Mononuclear cell (primary cell): ENCODE data around the gene PCDH9. TPM values are rescaled to one million over a fixed set of nuclear protein-coding genes. Genes with fewer than 3 reads are reported as not detected.

Source experiments
- H3K27me3 ChIP-seq: 2 replicates; pipeline ENCODE4 v1.6.0; 2011; ENCODE audit warnings: low read length, control low read depth; ENCODE audit not compliant: insufficient read depth
- H3K4me1 ChIP-seq: 2 replicates; pipeline ENCODE4 v1.5.1; 2011; ENCODE audit warnings: mild to moderate bottlenecking, low read length, control low read depth; ENCODE audit not compliant: insufficient read depth
- H3K4me3 ChIP-seq: 2 replicates; pipeline ENCODE4 v1.5.1; 2011; ENCODE audit warnings: mild to moderate bottlenecking, low read length, moderate library complexity
- H3K9me3 ChIP-seq: 2 replicates; pipeline ENCODE4 v1.5.1; 2011; ENCODE audit warnings: low read depth, mild to moderate bottlenecking, control low read depth, low read length
- total RNA-seq: library from RNA; depleted of rRNA; stranded (reverse); fragments of >200 nt; gene quantifications from one replicate; pipeline ENCODE4 v1.2.3, GENCODE V29; 2012

PCDH9 gene
- total RNA-seq, 1 donor, result 1.5 TPM

- peaks cover 38% of the 10 kb centered on the region for H3K27me3 ChIP-seq
- peaks cover 19% of the 10 kb centered on the region for H3K4me1 ChIP-seq
- no peaks in the 10 kb centered on the region for H3K9me3 ChIP-seq
Measured at GRCh38 chr13:67230404-67231288, 510 bp upstream of the PCDH9 start.

GRCh38 chr13:67228916-67229315 lies 1.2 kb downstream of the PCDH9 start:
- Histone ChIP-seq H3K4me1 (peaks cover 19% of the 10 kb centered on the region), H3K4me3 (peak overlapping the region; percentile 53), H3K9me3 (no peaks in the 10 kb centered on the region), H3K27me3 (peaks cover 38% of the 10 kb centered on the region)

More at GRCh38 chr13:67230404-67231288, 510 bp upstream of the PCDH9 start:
- peak overlapping the region; percentile 53 for H3K4me3 ChIP-seq

GRCh38 chr13:67228031-67228430 lies 2.1 kb downstream of the PCDH9 start:
- peaks cover 38% of the 10 kb centered on the region for H3K27me3 ChIP-seq
- no peak overlapping the region for H3K4me3 ChIP-seq
- peaks cover 19% of the 10 kb centered on the region for H3K4me1 ChIP-seq
- H3K9me3 ChIP-seq, result no peaks in the 10 kb centered on the region

GRCh38 chr13:67227131-67227983 lies 2.8 kb downstream of the PCDH9 start:
- no peaks in the 10 kb centered on the region for H3K9me3 ChIP-seq
- no peak overlapping the region for H3K4me3 ChIP-seq
- H3K27me3 ChIP-seq, result peaks cover 35% of the 10 kb centered on the region
- H3K4me1 ChIP-seq, result peaks cover 19% of the 10 kb centered on the region

- no peaks in the 10 kb centered on the region for H3K9me3 ChIP-seq
- H3K4me3 ChIP-seq, result no peak overlapping the region
- H3K4me1 ChIP-seq, result peaks cover 19% of the 10 kb centered on the region
- H3K27me3 ChIP-seq, result peaks cover 31% of the 10 kb centered on the region
Measured at GRCh38 chr13:67226696-67227095, 3.4 kb downstream of the PCDH9 start.

- no peaks in the 10 kb centered on the region for H3K9me3 ChIP-seq
- peaks cover 20% of the 10 kb centered on the region for H3K27me3 ChIP-seq
- H3K4me3 ChIP-seq, result no peak overlapping the region
- peaks cover 14% of the 10 kb centered on the region for H3K4me1 ChIP-seq
Measured at GRCh38 chr13:67225252-67226159, 4.6 kb downstream of the PCDH9 start.

GRCh38 chr13:67224148-67224846 lies 5.8 kb downstream of the PCDH9 start:
- Histone ChIP-seq H3K27me3 (peaks cover 13% of the 10 kb centered on the region), H3K4me1 (peaks cover 7% of the 10 kb centered on the region), H3K9me3 (no peaks in the 10 kb centered on the region), H3K4me3 (no peak overlapping the region)

- H3K27me3 ChIP-seq, result peaks cover 8% of the 10 kb centered on the region
- H3K9me3 ChIP-seq, result no peaks in the 10 kb centered on the region
- H3K4me1 ChIP-seq, result peaks cover 2% of the 10 kb centered on the region
- no peak overlapping the region for H3K4me3 ChIP-seq
Measured at GRCh38 chr13:67223742-67224141, 6.4 kb downstream of the PCDH9 start.

- Histone ChIP-seq H3K27me3 (peaks cover under 1% of the 10 kb centered on the region), H3K4me1 (no peaks in the 10 kb centered on the region), H3K9me3 (no peaks in the 10 kb centered on the region), H3K4me3 (no peak overlapping the region)
Measured at GRCh38 chr13:67223024-67223423, 7.1 kb downstream of the PCDH9 start.

GRCh38 chr13:67221630-67222226 lies 8.4 kb downstream of the PCDH9 start:
- H3K9me3 ChIP-seq, result no peaks in the 10 kb centered on the region
- no peak overlapping the region for H3K4me3 ChIP-seq
- H3K27me3 ChIP-seq, result no peaks in the 10 kb centered on the region
- H3K4me1 ChIP-seq, result no peaks in the 10 kb centered on the region

GRCh38 chr13:67219113-67219512 lies 11.0 kb downstream of the PCDH9 start:
- H3K4me3 ChIP-seq, result no peak overlapping the region
- no peaks in the 10 kb centered on the region for H3K27me3 ChIP-seq
- H3K4me1 ChIP-seq, result no peaks in the 10 kb centered on the region
- H3K9me3 ChIP-seq, result no peaks in the 10 kb centered on the region

- Histone ChIP-seq H3K9me3 (no peaks in the 10 kb centered on the region), H3K27me3 (no peaks in the 10 kb centered on the region), H3K4me3 (no peak overlapping the region), H3K4me1 (no peaks in the 10 kb centered on the region)
Measured at GRCh38 chr13:67217880-67218279, 12.3 kb downstream of the PCDH9 start.

GRCh38 chr13:67216864-67217263 lies 13.3 kb downstream of the PCDH9 start:
- no peak overlapping the region for H3K4me3 ChIP-seq
- no peaks in the 10 kb centered on the region for H3K4me1 ChIP-seq
- H3K27me3 ChIP-seq, result no peaks in the 10 kb centered on the region
- H3K9me3 ChIP-seq, result no peaks in the 10 kb centered on the region

- no peak overlapping the region for H3K4me3 ChIP-seq
- H3K9me3 ChIP-seq, result no peaks in the 10 kb centered on the region
- H3K4me1 ChIP-seq, result no peaks in the 10 kb centered on the region
- H3K27me3 ChIP-seq, result no peaks in the 10 kb centered on the region
Measured at GRCh38 chr13:67210208-67210607, 19.9 kb downstream of the PCDH9 start.
